ENCODE measurements around the gene MAP3K1. TPM values are rescaled to one million over a fixed set of nuclear protein-coding genes. Genes with fewer than 3 reads are reported as not detected.

Gene MAP3K1
- total RNA-seq, 6 donors from 2014 or later = 10.9 to 29.2 (median 23.3) TPM

DNA sequence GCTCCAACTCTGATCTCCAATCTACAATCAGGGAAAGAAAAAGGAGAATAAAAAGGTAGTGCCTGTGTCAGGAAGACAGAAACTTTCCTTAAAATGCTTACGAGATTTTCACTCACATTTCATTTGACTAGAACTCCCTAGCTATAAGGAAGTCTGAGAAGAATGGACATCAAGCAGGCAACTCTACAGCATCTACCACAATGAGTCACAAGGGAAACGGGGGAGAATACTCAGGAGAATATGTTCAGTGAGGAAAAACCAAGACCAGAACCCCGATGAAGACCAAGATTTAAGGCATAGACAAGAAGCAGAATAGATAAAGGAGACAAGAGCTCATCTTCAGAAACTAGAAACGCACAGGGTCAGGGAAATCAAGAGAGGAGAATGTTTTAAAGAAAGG lies 85.0 kb downstream of the MAP3K1 start:
- H3K27ac ChIP-seq = no peak overlapping the region
- WGBS, 2 donors = 64% methylated on average over 4 of the region's 4 CpGs
- DNase-seq (no peak), ATAC-seq (ENCODE audit: low FRiP score in 2 of 2) (peak in 1 of 2 donors; percentile 14)
- no peaks in the 10 kb centered on the region for H3K27me3 ChIP-seq
- H3K4me3 ChIP-seq = no peak overlapping the region
- H3K9me3 ChIP-seq = no peaks in the 10 kb centered on the region
- H3K4me1 ChIP-seq = peaks cover 0 to 5% (median 0%) of the 10 kb centered on the region in 4 donors
- H3K36me3 ChIP-seq = peaks cover 0 to 6% (median 0%) of the 10 kb centered on the region in 4 donors
- TF ChIP-seq EP300 (IDR thresholded peaks at IDR 0.05) (no peak), POLR2A (IDR thresholded peaks at IDR 0.05) (no peak), POLR2AphosphoS5 (IDR thresholded peaks at IDR 0.05) (no peak)
- TF ChIP-seq, protein P1, sequence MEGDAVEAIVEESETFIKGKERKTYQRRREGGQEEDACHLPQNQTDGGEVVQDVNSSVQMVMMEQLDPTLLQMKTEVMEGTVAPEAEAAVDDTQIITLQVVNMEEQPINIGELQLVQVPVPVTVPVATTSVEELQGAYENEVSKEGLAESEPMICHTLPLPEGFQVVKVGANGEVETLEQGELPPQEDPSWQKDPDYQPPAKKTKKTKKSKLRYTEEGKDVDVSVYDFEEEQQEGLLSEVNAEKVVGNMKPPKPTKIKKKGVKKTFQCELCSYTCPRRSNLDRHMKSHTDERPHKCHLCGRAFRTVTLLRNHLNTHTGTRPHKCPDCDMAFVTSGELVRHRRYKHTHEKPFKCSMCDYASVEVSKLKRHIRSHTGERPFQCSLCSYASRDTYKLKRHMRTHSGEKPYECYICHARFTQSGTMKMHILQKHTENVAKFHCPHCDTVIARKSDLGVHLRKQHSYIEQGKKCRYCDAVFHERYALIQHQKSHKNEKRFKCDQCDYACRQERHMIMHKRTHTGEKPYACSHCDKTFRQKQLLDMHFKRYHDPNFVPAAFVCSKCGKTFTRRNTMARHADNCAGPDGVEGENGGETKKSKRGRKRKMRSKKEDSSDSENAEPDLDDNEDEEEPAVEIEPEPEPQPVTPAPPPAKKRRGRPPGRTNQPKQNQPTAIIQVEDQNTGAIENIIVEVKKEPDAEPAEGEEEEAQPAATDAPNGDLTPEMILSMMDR (IDR thresholded peaks at IDR 0.05) = no peak

DNA sequence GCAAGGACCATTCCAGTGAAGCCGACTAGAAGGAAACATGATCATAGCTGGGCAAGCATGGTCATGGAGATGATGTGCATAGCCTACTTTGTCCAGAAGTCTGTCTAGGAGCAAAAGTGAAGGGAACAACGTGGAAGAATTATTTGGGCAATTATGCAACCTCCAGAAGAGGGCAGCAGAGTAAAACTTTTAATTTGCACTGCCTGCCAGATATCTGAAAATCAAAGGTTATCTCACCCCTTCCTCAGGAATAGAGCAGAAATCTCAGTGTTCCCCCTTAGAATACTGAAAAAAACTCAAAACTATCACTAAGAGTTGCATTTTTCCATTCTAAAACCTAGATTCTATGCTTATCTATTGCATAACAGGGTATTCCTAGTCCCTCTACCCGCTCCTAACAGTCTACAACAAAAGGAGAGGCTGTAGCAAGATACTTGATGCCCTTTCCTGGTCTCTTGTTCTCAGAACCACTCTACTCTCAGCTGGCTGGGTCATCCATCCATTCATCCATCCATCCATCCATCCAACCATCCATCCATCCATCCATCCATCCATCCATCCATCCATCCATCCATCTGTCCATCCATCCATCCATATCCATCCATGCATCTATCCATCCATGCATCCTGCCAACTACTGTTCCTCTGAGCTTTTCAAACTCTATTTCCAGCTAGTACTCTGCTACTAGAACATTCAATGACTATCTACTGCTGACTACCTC lies 85.7 kb downstream of the MAP3K1 start:
- 33 to 35% methylated on average over 3 of the region's 3 CpGs for WGBS, 2 donors
- Histone ChIP-seq H3K9me3 (no peaks in the 10 kb centered on the region), H3K4me3 (no peak overlapping the region), H3K4me1 (peaks cover 0 to 5% (median 0%) of the 10 kb centered on the region in 4 donors), H3K27ac (no peak overlapping the region), H3K36me3 (peaks cover 0 to 5% (median 0%) of the 10 kb centered on the region in 4 donors), H3K27me3 (no peaks in the 10 kb centered on the region)
- ATAC-seq (ENCODE audit: low FRiP score in 2 of 2) = peak; percentile 30 to 81
- no peak for DNase-seq
- TF ChIP-seq POLR2AphosphoS5 (IDR thresholded peaks at IDR 0.05) = no peak
- TF ChIP-seq, protein P1 (IDR thresholded peaks at IDR 0.05) = peak; percentile 55 to 75 (median 70)

DNA sequence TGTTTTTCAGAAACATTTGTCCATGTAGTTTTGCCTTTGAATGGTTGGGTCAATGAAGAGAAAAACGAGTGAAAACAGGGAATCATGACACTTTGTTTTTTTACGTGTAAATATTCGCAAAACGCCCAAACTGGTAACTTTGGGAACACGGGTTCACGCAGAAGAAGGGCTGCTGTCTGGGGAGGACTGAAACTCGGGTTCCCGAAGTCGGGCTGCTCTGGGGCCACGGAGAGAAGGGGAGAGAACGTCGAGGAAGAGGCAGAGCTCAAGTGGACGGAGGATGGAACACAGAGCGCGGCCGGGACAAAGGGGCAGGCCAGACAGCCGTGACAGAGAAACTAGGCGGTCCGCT lies 93.6 kb downstream of the MAP3K1 start:
- Histone ChIP-seq H3K9me3 (no peaks in the 10 kb centered on the region), H3K27ac (peak overlapping the region; percentile 91 to 97 (median 94)), H3K36me3 (no peaks in the 10 kb centered on the region), H3K27me3 (no peaks in the 10 kb centered on the region), H3K4me3 (peak overlapping the region; percentile 42 to 73 (median 70)), H3K4me1 (peaks cover 0 to 15% (median 7%) of the 10 kb centered on the region in 4 donors)
- 1% methylated on average over 19 of the region's 19 CpGs for WGBS, 2 donors
- ATAC-seq (ENCODE audit: low FRiP score in 2 of 2) (peak; percentile 81 to 89), DNase-seq (peak in 1 of 2 donors; percentile 84)
- TF ChIP-seq POLR2AphosphoS5 (IDR thresholded peaks at IDR 0.05) (no peak), POLR2A (IDR thresholded peaks at IDR 0.05) (no peak), EP300 (IDR thresholded peaks at IDR 0.05) (no peak)
- TF ChIP-seq, protein P1 (IDR thresholded peaks at IDR 0.05) = no peak

DNA sequence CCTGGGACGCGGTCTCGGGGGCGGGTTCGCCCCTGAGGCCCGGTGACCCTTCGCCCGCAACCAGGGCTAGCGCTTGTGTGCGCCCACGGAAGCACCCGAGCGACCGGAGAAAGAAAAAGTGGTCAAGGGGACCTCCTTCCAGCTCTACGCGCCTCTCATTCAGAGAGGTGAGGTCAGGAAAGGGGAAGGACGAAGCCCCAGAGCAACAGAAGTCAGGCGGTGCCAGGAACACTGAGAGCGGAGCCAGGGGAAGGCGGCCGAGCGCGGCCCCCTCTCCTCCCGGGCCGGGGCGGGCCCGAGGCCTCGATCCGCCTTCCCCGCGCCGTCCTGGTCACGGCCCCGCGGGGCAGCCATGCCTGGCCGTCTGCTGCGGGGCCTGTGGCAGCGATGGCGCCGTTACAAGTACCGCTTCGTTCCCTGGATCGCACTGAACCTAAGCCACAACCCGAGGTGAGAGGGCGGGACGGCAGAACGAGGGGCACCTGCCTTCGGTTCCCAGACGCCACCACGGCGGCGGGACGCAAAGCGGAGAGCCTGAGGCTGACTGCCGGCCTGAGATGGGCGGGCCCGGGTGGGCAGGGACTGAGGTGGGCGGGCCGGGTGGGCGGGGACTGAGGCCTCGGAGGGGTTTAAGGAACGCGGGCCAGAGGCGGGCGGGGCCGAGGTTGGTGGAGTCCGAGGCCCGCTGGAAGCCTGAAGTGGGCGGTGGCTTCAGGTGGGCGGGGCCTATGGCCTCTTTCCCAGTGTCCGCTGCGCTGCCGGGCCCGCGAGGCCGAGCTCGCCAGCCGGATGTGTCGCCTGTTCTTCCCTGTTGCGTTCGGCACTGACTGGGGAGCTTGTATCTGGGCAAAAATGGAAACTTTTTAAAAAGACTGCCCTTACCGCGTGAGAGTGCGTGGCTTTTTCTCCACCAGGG lies 94.2 kb downstream of the MAP3K1 start, which contains the start of gene SETD9:
Gene SETD9, plus strand, starts transcription at position 303 of the 916 bp plus-strand sequence. Its CDS starts 50 bp downstream, at position 353.
- H3K36me3 ChIP-seq = no peaks in the 10 kb centered on the region
- H3K4me3 ChIP-seq = peak within 1 kb of the TSS; percentile 42 to 73 (median 70)
- H3K27me3 ChIP-seq = no peaks in the 10 kb centered on the region
- no peaks in the 10 kb centered on the region for H3K9me3 ChIP-seq
- DNase-seq (peak; percentile 99), ATAC-seq (ENCODE audit: low FRiP score in 2 of 2) (peak; percentile 97 to 99)
- peak within 1 kb of the TSS; percentile 91 to 97 (median 94) for H3K27ac ChIP-seq
- WGBS, 2 donors = 0 to 1% methylated on average over 20 to 54 of the region's 84 CpGs
- peaks cover 0 to 15% (median 7%) of the 10 kb centered on the region in 4 donors for H3K4me1 ChIP-seq
- TF ChIP-seq POLR2A (IDR thresholded peaks at IDR 0.05) = peak in 3 of 4 donors; percentile 52 to 83 (median 75)
- TF ChIP-seq, protein P1 (IDR thresholded peaks at IDR 0.05) = peak in 1 of 6 experiments; percentile 4
- peak; percentile 71 to 85 for TF ChIP-seq POLR2AphosphoS5 (IDR thresholded peaks at IDR 0.05)
- no peak for TF ChIP-seq EP300 (IDR thresholded peaks at IDR 0.05)

Measured in upper lobe of left lung (tissue), 6 donors.